Measurements from ENCODE around the gene PER1. TPM values are rescaled to one million over a fixed set of nuclear protein-coding genes. Genes with fewer than 3 reads are reported as not detected.

Gene PER1
- total RNA-seq, 2 experiments from 2014 or later, result 123 to 129 TPM

- ChIA-PET CTCF (interaction anchor here (0.8 to 6.6 kb wide), 9 partner anchors 10 to 111 kb away, joined by 3 to 50 read pairs (median 11); partner anchors contain the start of genes ALOXE3, CTC1 and PFAS), POLR2A (interaction anchor here (0.5 to 12.1 kb wide), 12 partner anchors 15 to 111 kb away, joined by 3 to 273 read pairs (median 6); partner anchors contain the start of genes AURKB, CTC1, TMEM107 and VAMP2)
- H3K4me1 Mint-ChIP-seq (ENCODE audit: low read depth), result peaks cover 10% of the 10 kb centered on the region
- TF ChIP-seq CTCF (IDR thresholded peaks at IDR 0.05), result no peak
- H3K9me3 Mint-ChIP-seq, result no peaks in the 10 kb centered on the region
- intact Hi-C loops (cut with micrococcal nuclease), result loop anchor here (1.0 kb wide), 1 partner anchor 9 kb away; no protein-coding TSS in a partner anchor
- no peaks in the 10 kb centered on the region for H3K27me3 Mint-ChIP-seq
- H3K4me3 Mint-ChIP-seq, result no peak within 1 kb of the TSS
- peak within 1 kb of the TSS; percentile 90 for H3K27ac Mint-ChIP-seq
- H3K36me3 Mint-ChIP-seq (ENCODE audit: low read depth), result no peaks in the 10 kb centered on the region
- DNase-seq, result peak; percentile 98
- ATAC-seq, result peak; percentile 67
Measured at GRCh38 chr17:8189711-8190477, 37.7 kb upstream of the PER1 start, which contains the start of gene BORCS6. TSS of gene BORCS6 (minus strand) at chr17:8190180. CDS start at chr17:8190140, 40 bp downstream.

GRCh38 chr17:8189041-8189710, 37.0 kb upstream of the PER1 start:
- Mint-ChIP-seq H3K4me1 (ENCODE audit: low read depth) (peaks cover 10% of the 10 kb centered on the region), H3K27me3 (no peaks in the 10 kb centered on the region), H3K36me3 (ENCODE audit: low read depth) (no peaks in the 10 kb centered on the region), H3K9me3 (no peaks in the 10 kb centered on the region), H3K4me3 (no peak overlapping the region), H3K27ac (no peak overlapping the region)
- ChIA-PET POLR2A (interaction anchor here (0.5 to 12.1 kb wide), 17 partner anchors 15 to 112 kb away, joined by 3 to 273 read pairs (median 5); partner anchors contain the start of genes AURKB, CTC1, HES7 and SLC25A35), CTCF (interaction anchor here (1.3 to 6.6 kb wide), 6 partner anchors 11 to 112 kb away, joined by 3 to 50 read pairs (median 29); partner anchors contain the start of genes ALOXE3, CTC1 and PFAS)
- ATAC-seq (no peak), DNase-seq (peak; percentile 55)
- intact Hi-C loops (cut with micrococcal nuclease), result no loop called here
- TF ChIP-seq CTCF (IDR thresholded peaks at IDR 0.05), result no peak

GRCh38 chr17:8188263-8188839, 36.1 kb upstream of the PER1 start:
- Mint-ChIP-seq H3K4me1 (ENCODE audit: low read depth) (peaks cover 13% of the 10 kb centered on the region), H3K4me3 (no peak overlapping the region), H3K9me3 (no peaks in the 10 kb centered on the region), H3K36me3 (ENCODE audit: low read depth) (no peaks in the 10 kb centered on the region), H3K27me3 (no peaks in the 10 kb centered on the region), H3K27ac (no peak overlapping the region)
- ATAC-seq (no peak), DNase-seq (peak; percentile 31)
- no peak for TF ChIP-seq CTCF (IDR thresholded peaks at IDR 0.05)
- POLR2A ChIA-PET, result interaction anchor here (0.7 to 12.1 kb wide), 20 partner anchors 7 to 278 kb away, joined by 3 to 273 read pairs (median 5); partner anchors contain the start of genes AURKB, CTC1, HES7 and SLC25A35
- intact Hi-C loops (cut with micrococcal nuclease), result no loop called here
- CTCF ChIA-PET, result interaction anchor here (0.9 to 6.6 kb wide), 7 partner anchors 11 to 113 kb away, joined by 3 to 50 read pairs (median 28); partner anchors contain the start of genes ALOXE3, CTC1 and PFAS

- Mint-ChIP-seq H3K27me3 (no peaks in the 10 kb centered on the region), H3K4me3 (no peak overlapping the region), H3K4me1 (ENCODE audit: low read depth) (peaks cover 13% of the 10 kb centered on the region), H3K36me3 (ENCODE audit: low read depth) (no peaks in the 10 kb centered on the region), H3K27ac (no peak overlapping the region), H3K9me3 (no peaks in the 10 kb centered on the region)
- DNase-seq (peak; percentile 96), ATAC-seq (peak; percentile 42)
- POLR2A ChIA-PET, result interaction anchor here (0.6 to 12.1 kb wide), 19 partner anchors 8 to 277 kb away, joined by 3 to 273 read pairs (median 4); partner anchors contain the start of genes AURKB, CTC1, HES7 and SLC25A35
- intact Hi-C loops (cut with micrococcal nuclease), result loop anchor here (1.0 to 2.0 kb wide), 3 partner anchors 35 to 68 kb away; no protein-coding TSS in a partner anchor
- TF ChIP-seq CTCF (IDR thresholded peaks at IDR 0.05), result no peak
- CTCF ChIA-PET, result interaction anchor here (0.7 to 6.6 kb wide), 10 partner anchors 12 to 190 kb away, joined by 3 to 50 read pairs (median 13); partner anchors contain the start of genes ALOXE3, CTC1, PFAS and TMEM107
Measured at GRCh38 chr17:8187517-8188262, 35.5 kb upstream of the PER1 start.

All from activated CD8-positive, alpha-beta T cell treated with anti-CD3 and anti-CD28 coated beads for 36 hours (primary cell).